Airway epithelial cell (primary cell): ENCODE results near the gene CAPN12. TPM values are rescaled to one million over a fixed set of nuclear protein-coding genes. Genes with fewer than 3 reads are reported as not detected.

Experiments used
- total RNA-seq: library from RNA; depleted of rRNA; stranded (reverse); fragments of >200 nt; gene quantifications from 2 replicates; pipeline ENCODE4 v1.2.3, GENCODE V29; 2015

The CAPN12 gene
- 7.4 and 8.9 TPM in 2 replicates for total RNA-seq

GRCh38 chr19:38744298-38744681 is at the start of gene CAPN12:
CAPN12 (minus strand) TSS chr19:38744474; CDS start chr19:38744165, 309 bp downstream.

DNA sequence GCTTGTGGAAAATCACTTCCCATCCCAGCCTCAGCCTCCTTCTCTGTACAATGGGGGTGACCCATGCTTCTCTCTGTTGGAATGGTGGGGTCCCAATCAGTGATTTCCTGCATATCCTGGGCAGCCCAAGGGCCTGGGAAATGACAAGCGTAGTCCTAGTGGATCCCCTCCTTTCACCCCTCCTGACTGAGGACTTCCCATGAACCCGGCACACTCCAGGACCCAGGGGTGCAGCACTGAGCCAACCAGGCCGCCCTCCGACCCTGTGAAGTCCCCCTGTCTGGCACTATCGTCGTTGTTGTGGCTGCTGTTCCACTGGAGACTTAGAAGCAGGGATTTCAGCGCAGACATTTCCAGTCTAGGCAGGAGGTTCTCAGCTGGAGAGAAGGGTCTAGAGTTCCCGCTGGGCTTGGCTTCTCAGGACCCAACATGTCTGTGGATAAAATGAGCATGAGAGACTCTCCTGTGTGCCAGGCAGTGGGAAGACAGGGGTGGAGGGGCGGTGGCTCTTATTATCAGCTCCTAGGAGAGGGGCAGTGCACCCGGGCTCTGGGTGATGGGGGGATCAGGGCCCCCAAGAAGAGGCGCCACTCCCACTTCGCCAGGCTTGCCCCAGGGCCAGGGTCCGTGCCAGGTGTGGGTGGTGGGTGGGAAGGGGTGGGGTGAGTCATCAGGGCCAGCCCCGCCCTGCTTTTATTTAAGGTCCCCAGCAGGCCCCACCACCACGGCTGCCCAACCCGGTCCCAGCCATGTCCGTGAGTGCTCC is 44.4 kb upstream of the CAPN12 start, which contains the start of gene LGALS7B:
TSS of gene LGALS7B (plus strand) at position 723 of the 766 bp plus-strand sequence. CDS start at position 750, 27 bp downstream.

GRCh38 chr19:38773469-38774177 is 29.3 kb upstream of the CAPN12 start, which contains the start of gene LGALS7:
LGALS7 (minus strand) TSS chr19:38773517; CDS start chr19:38773492, 25 bp downstream.

Other genes starting within 250 kb of the CAPN12 start
- 0.09 TPM in 1 of 2 replicates, not detected in the other for gene MAP4K1, start 126.5 kb downstream of the CAPN12 start, total RNA-seq
- gene EIF3K, start 125.3 kb downstream of the CAPN12 start, total RNA-seq = 544 and 560 TPM in 2 replicates
- gene ACTN4, start 96.8 kb downstream of the CAPN12 start, total RNA-seq = 378 and 500 TPM in 2 replicates
- 6.5 and 26.0 TPM in 2 replicates for gene LGALS7, start 29.0 kb upstream of the CAPN12 start, total RNA-seq
- 222 and 322 TPM in 2 replicates for gene LGALS7B, start 44.7 kb upstream of the CAPN12 start, total RNA-seq
- gene LGALS4, start 68.5 kb upstream of the CAPN12 start, total RNA-seq = 0.35 TPM in 1 of 2 replicates, not detected in the other
- gene ECH1, start 87.3 kb upstream of the CAPN12 start, total RNA-seq = 61.8 and 77.0 TPM in 2 replicates
- gene HNRNPL, start 105.5 kb upstream of the CAPN12 start, total RNA-seq = 252 and 264 TPM in 2 replicates
- gene RINL, start 133.8 kb upstream of the CAPN12 start, total RNA-seq = 5.8 and 6.6 TPM in 2 replicates
- 65.5 and 74.5 TPM in 2 replicates for gene SIRT2, start 155.1 kb upstream of the CAPN12 start, total RNA-seq
- 27.9 and 28.5 TPM in 2 replicates for gene NFKBIB, start 155.5 kb upstream of the CAPN12 start, total RNA-seq
- gene CCER2, start 167.7 kb upstream of the CAPN12 start, total RNA-seq = not detected in 2 replicates
- gene SARS2, start 186.3 kb upstream of the CAPN12 start, total RNA-seq = 30.8 and 31.2 TPM in 2 replicates
- 77.9 and 86.5 TPM in 2 replicates for gene MRPS12, start 186.5 kb upstream of the CAPN12 start, total RNA-seq
- gene FBXO17, start 231.3 kb upstream of the CAPN12 start, total RNA-seq = 16.1 and 19.0 TPM in 2 replicates